Dendritic cell treated with granulocyte-macrophage colony-stimulating factor and Interleukin-4, amounts not matched to agents 40 ng/mL and 50 ng/mL, for 4 days (primary cell): ENCODE results near the gene ACKR3.

Source experiments
- H3K27ac Mint-ChIP-seq: one replicate; pipeline ENCODE4 v1.8.0; 2022; ENCODE audit warnings: mild to moderate bottlenecking, mixed read lengths
- H3K27me3 Mint-ChIP-seq: one replicate; pipeline ENCODE4 v1.8.0; 2022; ENCODE audit warnings: mild to moderate bottlenecking, mixed read lengths
- H3K36me3 Mint-ChIP-seq: one replicate; pipeline ENCODE4 v1.8.0; 2022; ENCODE audit warnings: low read depth, mixed read lengths
- H3K4me1 Mint-ChIP-seq: one replicate; pipeline ENCODE4 v1.8.0; 2022; ENCODE audit warnings: low read depth, mixed read lengths
- H3K4me3 Mint-ChIP-seq: one replicate; pipeline ENCODE4 v1.8.0; 2022; ENCODE audit warnings: mild to moderate bottlenecking, moderate library complexity, mixed read lengths
- H3K9me3 Mint-ChIP-seq: one replicate; pipeline ENCODE4 v1.8.0; 2022; ENCODE audit warnings: mixed read lengths
- intact Hi-C: fragments of 100-400 bp; cut with micrococcal nuclease; formaldehyde crosslinking; loops from one replicate; pipeline ENCODE4 v1.15.0; 2022

Gene ACKR3

GRCh38 chr2:236541008-236541562 is 28.5 kb upstream of the ACKR3 start:
- Mint-ChIP-seq H3K4me3 (no peak overlapping the region), H3K36me3 (no peaks in the 10 kb centered on the region), H3K27me3 (peaks cover 2% of the 10 kb centered on the region), H3K27ac (no peak overlapping the region), H3K9me3 (no peaks in the 10 kb centered on the region), H3K4me1 (peaks cover 61% of the 10 kb centered on the region)
- intact Hi-C loops = no loop called here

GRCh38 chr2:236544362-236544761 is 25.3 kb upstream of the ACKR3 start:
- H3K9me3 Mint-ChIP-seq = peaks cover 8% of the 10 kb centered on the region
- H3K4me3 Mint-ChIP-seq = no peak overlapping the region
- H3K27me3 Mint-ChIP-seq = peaks cover 2% of the 10 kb centered on the region
- peak overlapping the region; percentile 81 for H3K27ac Mint-ChIP-seq
- peaks cover 54% of the 10 kb centered on the region for H3K4me1 Mint-ChIP-seq
- intact Hi-C loops = loop anchor here (1.0 kb wide), 1 partner anchor 8 kb away; no protein-coding TSS in a partner anchor
- H3K36me3 Mint-ChIP-seq = peaks cover 5% of the 10 kb centered on the region

DNA sequence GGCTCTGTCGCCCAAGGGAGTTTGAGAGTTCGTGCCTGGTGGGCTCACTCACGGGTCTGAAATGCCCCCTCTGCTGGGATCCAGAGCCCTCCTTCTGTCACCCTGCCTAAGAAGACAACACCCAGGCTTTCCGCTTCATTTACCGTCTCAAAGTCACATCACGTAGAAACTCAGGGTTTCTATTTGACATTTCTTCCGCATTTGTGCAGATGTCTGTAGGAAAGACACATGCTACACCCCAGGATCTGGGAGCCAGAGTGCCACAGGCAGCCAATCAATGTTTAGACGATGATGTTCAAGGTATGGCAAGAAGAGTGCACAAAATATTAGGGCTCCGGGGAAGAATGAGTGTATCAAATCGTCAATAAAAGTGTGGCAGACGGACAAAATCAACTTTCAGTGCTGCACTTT is 24.4 kb upstream of the ACKR3 start:
- peaks cover 50% of the 10 kb centered on the region for H3K4me1 Mint-ChIP-seq

GRCh38 chr2:236545814-236546480 is 23.7 kb upstream of the ACKR3 start:
- H3K4me1 Mint-ChIP-seq = peaks cover 55% of the 10 kb centered on the region
- H3K9me3 Mint-ChIP-seq = peaks cover 8% of the 10 kb centered on the region
- peaks cover 5% of the 10 kb centered on the region for H3K36me3 Mint-ChIP-seq
- no peak overlapping the region for H3K4me3 Mint-ChIP-seq
- H3K27me3 Mint-ChIP-seq = peaks cover 2% of the 10 kb centered on the region
- peak overlapping the region; percentile 81 for H3K27ac Mint-ChIP-seq
- intact Hi-C loops = no loop called here

More for the DNA sequence above, 24.4 kb upstream of the ACKR3 start:
- Mint-ChIP-seq H3K27ac (peak overlapping the region; percentile 81), H3K4me3 (peak overlapping the region; percentile 11), H3K36me3 (peaks cover 5% of the 10 kb centered on the region), H3K9me3 (peaks cover 8% of the 10 kb centered on the region), H3K27me3 (peaks cover 2% of the 10 kb centered on the region)
- intact Hi-C loops = no loop called here

DNA sequence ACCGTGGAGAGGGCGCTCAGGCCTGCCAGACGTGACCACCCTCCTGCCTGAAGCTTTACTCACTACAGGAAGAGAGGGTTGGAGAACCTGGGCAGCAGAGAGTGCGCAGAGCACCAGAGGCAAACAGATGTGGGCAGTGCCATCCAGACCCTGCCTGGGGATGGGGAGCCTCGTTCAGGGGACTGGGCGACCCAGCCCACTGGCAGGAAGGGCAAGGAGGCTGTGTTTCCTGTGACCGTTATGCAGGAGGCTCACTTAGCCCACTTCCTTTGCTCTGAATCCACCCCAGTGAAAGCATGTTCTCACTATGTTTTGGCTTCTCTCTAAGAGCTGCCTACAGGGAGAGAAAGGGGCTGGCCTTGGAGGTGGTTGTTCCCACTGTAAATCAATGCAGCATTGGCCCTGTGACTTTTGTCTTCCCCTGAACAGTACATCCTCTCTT is 23.0 kb upstream of the ACKR3 start:
- intact Hi-C loops = no loop called here
- Mint-ChIP-seq H3K27me3 (peaks cover 2% of the 10 kb centered on the region), H3K4me1 (peaks cover 61% of the 10 kb centered on the region), H3K4me3 (no peak overlapping the region), H3K36me3 (peaks cover 5% of the 10 kb centered on the region), H3K27ac (no peak overlapping the region), H3K9me3 (peaks cover 8% of the 10 kb centered on the region)

- H3K27ac Mint-ChIP-seq = no peak overlapping the region
- peaks cover 5% of the 10 kb centered on the region for H3K36me3 Mint-ChIP-seq
- H3K4me1 Mint-ChIP-seq = peaks cover 73% of the 10 kb centered on the region
- H3K4me3 Mint-ChIP-seq = no peak overlapping the region
- peaks cover 8% of the 10 kb centered on the region for H3K9me3 Mint-ChIP-seq
- intact Hi-C loops = no loop called here
- peaks cover 2% of the 10 kb centered on the region for H3K27me3 Mint-ChIP-seq
Observed at GRCh38 chr2:236547725-236548124, 21.9 kb upstream of the ACKR3 start.

DNA sequence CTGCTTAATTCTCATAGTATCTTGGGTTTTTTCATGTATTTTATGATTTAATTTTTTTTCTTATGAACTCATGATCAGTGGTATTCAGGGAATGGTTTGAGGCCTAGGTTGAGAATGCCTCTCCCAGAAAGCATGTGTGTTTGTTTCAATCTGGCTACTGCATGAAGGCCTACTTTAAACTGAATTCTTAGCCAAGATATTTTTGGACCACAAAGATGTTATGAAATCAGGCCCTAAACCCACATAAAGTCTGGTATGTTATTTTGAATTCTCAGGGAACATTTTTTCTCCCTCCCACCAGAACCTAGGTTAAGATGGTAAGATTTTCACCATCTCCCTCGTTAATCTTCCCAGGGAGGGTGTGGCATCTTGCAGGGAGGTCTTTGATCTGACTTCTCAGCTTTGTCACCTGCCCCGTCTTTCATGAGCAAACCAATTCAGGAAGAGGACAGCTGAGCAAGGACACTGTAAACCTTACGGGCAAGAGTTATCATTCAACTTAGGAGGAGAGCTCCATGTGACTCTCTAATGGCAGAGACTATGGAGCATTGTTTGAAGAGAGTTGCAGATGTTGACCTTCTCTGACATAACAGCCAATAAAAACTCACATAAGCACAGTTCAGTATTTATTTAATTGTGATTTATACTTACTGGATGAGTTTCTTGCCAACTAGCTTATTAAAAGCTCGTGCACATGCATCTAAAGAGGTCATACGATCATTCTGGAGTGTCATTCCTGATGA is 21.3 kb upstream of the ACKR3 start:
- no peak overlapping the region for H3K4me3 Mint-ChIP-seq
- H3K27ac Mint-ChIP-seq = no peak overlapping the region
- H3K4me1 Mint-ChIP-seq = peaks cover 79% of the 10 kb centered on the region
- H3K36me3 Mint-ChIP-seq = peaks cover 5% of the 10 kb centered on the region
- H3K27me3 Mint-ChIP-seq = peaks cover 2% of the 10 kb centered on the region
- intact Hi-C loops = no loop called here
- H3K9me3 Mint-ChIP-seq = peaks cover 8% of the 10 kb centered on the region

DNA sequence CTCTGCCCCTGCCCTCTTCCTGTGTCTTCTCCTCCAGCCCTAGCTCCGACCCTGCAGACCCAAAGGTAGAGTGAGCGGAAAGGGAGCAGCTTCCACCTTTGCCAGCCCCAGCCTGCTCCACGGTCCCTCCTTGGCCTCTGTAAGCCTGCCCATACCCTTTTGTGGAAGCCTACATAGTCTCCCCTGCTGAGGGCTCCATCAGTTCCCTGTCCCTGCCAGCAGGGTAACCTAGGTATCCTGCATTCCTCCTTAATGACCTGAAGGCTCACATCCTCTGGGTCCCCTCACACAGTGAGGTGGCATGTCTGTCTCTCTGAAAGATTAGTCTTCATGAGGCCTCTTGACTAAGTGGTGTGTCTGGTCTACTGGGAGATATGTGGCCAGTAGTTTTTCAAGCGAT is 20.5 kb upstream of the ACKR3 start:
- Mint-ChIP-seq H3K9me3 (peaks cover 10% of the 10 kb centered on the region), H3K4me3 (no peak overlapping the region), H3K36me3 (peaks cover 5% of the 10 kb centered on the region), H3K27me3 (peaks cover 2% of the 10 kb centered on the region), H3K27ac (no peak overlapping the region), H3K4me1 (peaks cover 81% of the 10 kb centered on the region)
- intact Hi-C loops = no loop called here

GRCh38 chr2:236550290-236550689 is 19.3 kb upstream of the ACKR3 start:
- intact Hi-C loops = no loop called here
- Mint-ChIP-seq H3K36me3 (peaks cover 5% of the 10 kb centered on the region), H3K9me3 (peaks cover 21% of the 10 kb centered on the region), H3K4me1 (peaks cover 69% of the 10 kb centered on the region), H3K27me3 (no peaks in the 10 kb centered on the region), H3K27ac (no peak overlapping the region), H3K4me3 (no peak overlapping the region)

- peak overlapping the region; percentile 67 for H3K27ac Mint-ChIP-seq
- peaks cover 21% of the 10 kb centered on the region for H3K9me3 Mint-ChIP-seq
- no peak overlapping the region for H3K4me3 Mint-ChIP-seq
- H3K36me3 Mint-ChIP-seq = peaks cover 5% of the 10 kb centered on the region
- intact Hi-C loops = no loop called here
- H3K4me1 Mint-ChIP-seq = peaks cover 66% of the 10 kb centered on the region
- H3K27me3 Mint-ChIP-seq = no peaks in the 10 kb centered on the region
Observed at GRCh38 chr2:236550701-236551465, 18.7 kb upstream of the ACKR3 start.

DNA sequence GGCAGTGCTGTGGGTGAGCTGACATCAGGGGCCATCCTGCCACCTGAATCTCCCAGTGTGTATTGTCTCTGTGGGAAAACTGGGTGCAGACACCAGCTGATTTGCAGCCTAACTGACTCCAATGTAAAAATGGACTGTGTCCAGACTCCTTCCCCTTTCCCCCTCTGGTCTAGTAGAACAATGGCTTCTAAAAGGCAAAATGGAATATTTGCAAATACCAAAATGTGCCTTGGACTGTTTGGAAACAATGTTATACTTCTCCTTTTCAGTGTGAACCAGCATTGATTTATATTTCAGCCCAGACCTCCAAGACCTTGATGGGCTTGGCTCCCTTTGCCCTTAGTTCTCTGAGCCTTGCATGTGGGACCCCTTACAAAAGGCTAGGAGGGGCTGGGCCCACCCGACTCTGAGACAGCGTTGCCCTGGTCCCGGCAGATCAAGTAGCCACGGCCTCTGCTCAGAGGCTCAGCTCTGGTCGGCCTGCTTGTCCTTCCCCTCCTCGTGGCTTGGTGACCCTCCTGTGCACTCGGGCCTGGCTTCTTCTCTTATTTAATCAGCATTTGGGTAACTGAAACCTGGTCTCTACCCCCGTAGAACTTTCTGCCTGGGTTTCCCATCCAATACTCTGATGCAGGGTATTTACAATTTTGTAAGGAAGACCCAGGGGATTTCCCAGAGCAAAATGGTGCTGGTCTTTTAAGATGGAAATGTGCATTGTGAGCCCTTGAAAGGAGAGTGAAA is 18.0 kb upstream of the ACKR3 start:
- H3K4me3 Mint-ChIP-seq = no peak overlapping the region
- peak overlapping the region; percentile 67 for H3K27ac Mint-ChIP-seq
- H3K27me3 Mint-ChIP-seq = no peaks in the 10 kb centered on the region
- peaks cover 61% of the 10 kb centered on the region for H3K4me1 Mint-ChIP-seq
- intact Hi-C loops = loop anchor here (1.0 kb wide), 1 partner anchor 7 kb away; no protein-coding TSS in a partner anchor
- peaks cover 5% of the 10 kb centered on the region for H3K36me3 Mint-ChIP-seq
- peaks cover 21% of the 10 kb centered on the region for H3K9me3 Mint-ChIP-seq

- no peak overlapping the region for H3K4me3 Mint-ChIP-seq
- intact Hi-C loops = loop anchor here (1.0 kb wide), 1 partner anchor 8 kb away; no protein-coding TSS in a partner anchor
- H3K27me3 Mint-ChIP-seq = no peaks in the 10 kb centered on the region
- peak overlapping the region; percentile 67 for H3K27ac Mint-ChIP-seq
- H3K9me3 Mint-ChIP-seq = peaks cover 21% of the 10 kb centered on the region
- peaks cover 57% of the 10 kb centered on the region for H3K4me1 Mint-ChIP-seq
- H3K36me3 Mint-ChIP-seq = peaks cover 5% of the 10 kb centered on the region
Observed at GRCh38 chr2:236552212-236552542, 17.4 kb upstream of the ACKR3 start.
